Smooth muscle cell (in vitro differentiated cells): ENCODE measurements around the gene PHACTR3. TPM values are rescaled to one million over a fixed set of nuclear protein-coding genes. Genes with fewer than 3 reads are reported as not detected.

ENCODE experiments used
- DNase-seq: peaks from one replicate; lab custom pipeline; 2025; ENCODE audit not compliant: unreplicated experiment; lab: John Stamatoyannopoulos, UW
- H2AFZ ChIP-seq: fragments of 200-600 bp; sonication (generic); 2 replicates; pipeline ENCODE4 v1.6.0; 2016; ENCODE audit warnings: antibody characterized with exemption, low read depth, mild to moderate bottlenecking
- H3F3A ChIP-seq: fragments of 200-600 bp; sonication (generic); 2 replicates; pipeline ENCODE4 v1.6.0; 2017; ENCODE audit warnings: antibody characterized with exemption, low read depth
- H3K27ac ChIP-seq: fragments of 200-600 bp; sonication (generic); 2 replicates; pipeline ENCODE4 v1.5.1; 2016; ENCODE audit warnings: low read depth, mild to moderate bottlenecking
- H3K27me3 ChIP-seq: fragments of 200-600 bp; sonication (generic); 2 replicates; pipeline ENCODE4 v1.6.1; 2016; ENCODE audit warnings: low read depth, mild to moderate bottlenecking
- H3K36me3 ChIP-seq: fragments of 200-600 bp; sonication (generic); 2 replicates; pipeline ENCODE4 v1.5.1; 2016; ENCODE audit warnings: low read depth
- H3K4me1 ChIP-seq: fragments of 200-600 bp; sonication (generic); 2 replicates; pipeline ENCODE4 v1.5.1; 2016; ENCODE audit warnings: low read depth
- H3K4me2 ChIP-seq: fragments of 200-600 bp; sonication (generic); 2 replicates; pipeline ENCODE4 v1.6.0; 2016; ENCODE audit warnings: mild to moderate bottlenecking
- H3K4me3 ChIP-seq: fragments of 200-600 bp; sonication (generic); 2 replicates; pipeline ENCODE4 v1.5.1; 2016; ENCODE audit warnings: mild to moderate bottlenecking
- H3K79me2 ChIP-seq: fragments of 200-600 bp; sonication (generic); 2 replicates; pipeline ENCODE4 v1.6.0; 2016; ENCODE audit warnings: low read depth, mild to moderate bottlenecking
- H3K9ac ChIP-seq: fragments of 200-600 bp; sonication (generic); 2 replicates; pipeline ENCODE4 v1.6.0; 2016; ENCODE audit warnings: low read depth
- H3K9me3 ChIP-seq: fragments of 200-600 bp; sonication (generic); replicated peaks from 2 replicates; pipeline ENCODE4 v1.5.1; 2016; ENCODE audit warnings: low read depth
- H4K20me1 ChIP-seq: fragments of 200-600 bp; sonication (generic); 2 replicates; pipeline ENCODE4 v1.6.0; 2016; ENCODE audit warnings: low read depth
- WGBS: methylation state at CpG from one replicate; pipeline ENCODE4 v1.1.7; 2016; ENCODE audit warnings: low lambda C conversion rate; 5-methylcytosine and 5-hydroxymethylcytosine counted together
- polyA plus RNA-seq: library from polyadenylated mRNA; unstranded; fragments of >200 nt; fragmentation: Nextera tagmentation; extraction: Ambion mirVana; gene quantifications from 2 replicates; pipeline ENCODE4 v1.2.1, GENCODE V29; 2016
- total RNA-seq: library from RNA; depleted of rRNA; stranded (reverse); fragments of >200 nt; gene quantifications from 2 replicates; pipeline ENCODE4 v1.2.3, GENCODE V29; 2014
- TF ChIP-seq, protein P1 (sequence below): fragments of 200-600 bp; sonication (generic); IDR thresholded peaks from 2 replicates; pipeline ENCODE4 v1.5.1; 2017; ENCODE audit warnings: borderline replicate concordance, mild to moderate bottlenecking, antibody characterized with exemption; ENCODE audit not compliant: insufficient read depth, poor library complexity, severe bottlenecking

Gene PHACTR3
- total and polyA plus RNA-seq, 2 experiments from 2014 or later, result 0.76 to 2.6 TPM

DNA sequence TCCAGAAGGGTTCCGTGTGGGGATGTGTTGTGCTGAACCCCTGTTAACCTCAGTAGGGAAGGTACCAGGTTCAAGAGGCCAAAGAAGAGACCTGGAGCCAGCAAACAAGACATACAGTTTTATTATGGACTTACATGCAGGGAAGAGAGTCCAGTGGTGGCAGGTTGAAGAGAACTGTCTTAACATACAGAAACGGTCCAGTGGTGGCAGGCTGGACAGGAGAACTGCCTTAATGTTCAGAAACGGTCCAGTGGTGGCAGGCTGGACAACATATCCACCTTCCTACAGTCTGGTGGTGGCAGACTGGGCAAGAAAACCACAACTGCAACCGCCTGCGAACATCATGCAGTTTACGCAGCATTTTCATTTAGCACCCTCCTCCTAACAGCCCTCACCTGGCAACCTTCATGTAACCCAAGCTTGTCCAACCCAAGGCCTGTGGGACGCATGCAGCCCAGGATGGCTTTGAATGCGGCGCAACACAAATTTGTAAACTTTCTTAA is 75.9 kb downstream of the PHACTR3 start:
- WGBS, result 86% methylated on average over 9 of the region's 9 CpGs
- TF ChIP-seq, protein P1, sequence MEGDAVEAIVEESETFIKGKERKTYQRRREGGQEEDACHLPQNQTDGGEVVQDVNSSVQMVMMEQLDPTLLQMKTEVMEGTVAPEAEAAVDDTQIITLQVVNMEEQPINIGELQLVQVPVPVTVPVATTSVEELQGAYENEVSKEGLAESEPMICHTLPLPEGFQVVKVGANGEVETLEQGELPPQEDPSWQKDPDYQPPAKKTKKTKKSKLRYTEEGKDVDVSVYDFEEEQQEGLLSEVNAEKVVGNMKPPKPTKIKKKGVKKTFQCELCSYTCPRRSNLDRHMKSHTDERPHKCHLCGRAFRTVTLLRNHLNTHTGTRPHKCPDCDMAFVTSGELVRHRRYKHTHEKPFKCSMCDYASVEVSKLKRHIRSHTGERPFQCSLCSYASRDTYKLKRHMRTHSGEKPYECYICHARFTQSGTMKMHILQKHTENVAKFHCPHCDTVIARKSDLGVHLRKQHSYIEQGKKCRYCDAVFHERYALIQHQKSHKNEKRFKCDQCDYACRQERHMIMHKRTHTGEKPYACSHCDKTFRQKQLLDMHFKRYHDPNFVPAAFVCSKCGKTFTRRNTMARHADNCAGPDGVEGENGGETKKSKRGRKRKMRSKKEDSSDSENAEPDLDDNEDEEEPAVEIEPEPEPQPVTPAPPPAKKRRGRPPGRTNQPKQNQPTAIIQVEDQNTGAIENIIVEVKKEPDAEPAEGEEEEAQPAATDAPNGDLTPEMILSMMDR, result no peak
- Histone ChIP-seq H3K36me3 (no peaks in the 10 kb centered on the region), H3K4me3 (no peak overlapping the region), H3K79me2 (no peaks in the 10 kb centered on the region), H3K27me3 (no peaks in the 10 kb centered on the region), H3F3A (no peaks in the 10 kb centered on the region), H4K20me1 (no peaks in the 10 kb centered on the region), H3K9ac (no peak overlapping the region), H3K9me3 (no peaks in the 10 kb centered on the region), H2AFZ (no peak overlapping the region), H3K27ac (no peak overlapping the region), H3K4me1 (no peaks in the 10 kb centered on the region), H3K4me2 (no peak overlapping the region)
- DNase-seq, result no peak

DNA sequence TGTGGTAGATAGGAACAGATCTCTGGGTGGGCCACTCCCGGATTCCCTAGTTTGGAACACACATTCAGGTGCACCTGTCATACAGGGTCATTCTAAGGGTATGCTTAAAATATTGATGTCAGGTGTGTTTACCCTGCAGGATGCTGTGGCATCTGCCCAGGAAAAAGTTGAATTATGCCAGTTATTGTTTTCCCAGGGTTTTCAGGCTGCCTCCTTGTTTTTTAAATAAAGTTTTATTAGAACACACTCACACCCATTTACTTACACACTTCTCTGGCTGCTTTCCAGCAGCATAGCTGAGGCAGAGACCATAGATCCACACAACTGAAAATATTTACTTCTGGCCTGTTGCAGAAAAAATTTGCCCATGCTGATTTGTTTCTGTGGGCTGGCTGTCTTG is 76.5 kb downstream of the PHACTR3 start:
- DNase-seq, result no peak
- H3K27me3 ChIP-seq, result no peaks in the 10 kb centered on the region
- no peaks in the 10 kb centered on the region for H3F3A ChIP-seq
- H3K9ac ChIP-seq, result no peak overlapping the region
- no peak overlapping the region for H3K4me3 ChIP-seq
- H3K27ac ChIP-seq, result no peak overlapping the region
- H3K4me2 ChIP-seq, result no peak overlapping the region
- WGBS, result 65% methylated on average over 1 of the region's 1 CpG
- no peaks in the 10 kb centered on the region for H3K9me3 ChIP-seq
- no peak overlapping the region for H2AFZ ChIP-seq
- no peaks in the 10 kb centered on the region for H3K4me1 ChIP-seq
- H3K79me2 ChIP-seq, result no peaks in the 10 kb centered on the region
- H3K36me3 ChIP-seq, result no peaks in the 10 kb centered on the region
- no peaks in the 10 kb centered on the region for H4K20me1 ChIP-seq
- TF ChIP-seq, protein P1, result no peak

DNA sequence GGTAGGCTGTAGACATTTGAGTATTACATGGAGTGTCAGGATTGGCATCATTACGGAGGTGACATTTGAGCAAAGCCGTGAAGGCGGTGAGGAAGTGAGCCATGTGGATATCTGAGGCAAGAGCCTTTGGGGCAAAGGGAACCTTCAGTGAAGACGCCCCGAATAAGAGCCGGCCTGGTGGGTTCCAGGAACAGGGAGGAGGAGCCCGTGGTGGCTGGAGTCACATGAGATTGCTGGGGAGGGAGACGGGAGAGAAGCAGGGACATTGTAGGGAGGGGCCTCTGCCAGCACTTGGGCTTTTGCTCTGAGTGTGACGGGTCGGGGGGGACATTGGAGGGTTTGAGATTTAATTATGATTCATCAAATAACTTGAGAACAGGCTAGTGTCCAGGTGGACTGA is 78.3 kb downstream of the PHACTR3 start:
- DNase-seq, result no peak
- Histone ChIP-seq H4K20me1 (no peaks in the 10 kb centered on the region), H3K9ac (no peak overlapping the region), H3K9me3 (no peaks in the 10 kb centered on the region), H3K4me1 (no peaks in the 10 kb centered on the region), H3K27me3 (no peaks in the 10 kb centered on the region), H3K79me2 (no peaks in the 10 kb centered on the region), H3F3A (no peaks in the 10 kb centered on the region), H3K4me3 (no peak overlapping the region), H3K36me3 (no peaks in the 10 kb centered on the region), H3K4me2 (no peak overlapping the region), H3K27ac (no peak overlapping the region), H2AFZ (no peak overlapping the region)
- WGBS, result 83% methylated on average over 10 of the region's 10 CpGs
- TF ChIP-seq, protein P1, result no peak

DNA sequence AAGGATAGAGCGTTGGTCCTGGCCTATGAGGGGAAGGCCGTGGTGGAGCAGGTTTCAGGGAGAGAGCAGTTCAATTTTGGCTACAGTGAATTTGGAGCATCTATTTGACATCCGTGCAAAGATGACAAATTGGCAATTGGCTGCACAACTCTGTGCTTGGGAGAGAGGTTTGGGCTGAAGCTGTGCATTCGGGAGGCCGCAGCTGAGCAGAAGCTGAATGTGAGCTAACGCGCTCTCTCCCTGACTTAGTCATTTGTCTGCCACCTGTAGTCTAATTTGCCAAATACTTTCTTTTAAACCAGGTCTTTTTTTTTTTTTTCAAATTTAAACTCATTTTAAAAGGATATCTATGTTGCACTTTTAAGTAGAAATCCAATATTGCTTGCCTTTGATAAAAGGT is 78.8 kb downstream of the PHACTR3 start:
- no peak for DNase-seq
- Histone ChIP-seq H3K9ac (no peak overlapping the region), H4K20me1 (no peaks in the 10 kb centered on the region), H3K4me1 (no peaks in the 10 kb centered on the region), H3K27ac (no peak overlapping the region), H3F3A (no peaks in the 10 kb centered on the region), H3K4me3 (no peak overlapping the region), H2AFZ (no peak overlapping the region), H3K79me2 (no peaks in the 10 kb centered on the region), H3K9me3 (no peaks in the 10 kb centered on the region), H3K36me3 (no peaks in the 10 kb centered on the region), H3K4me2 (no peak overlapping the region), H3K27me3 (no peaks in the 10 kb centered on the region)
- WGBS, result 82% methylated on average over 7 of the region's 7 CpGs
- TF ChIP-seq, protein P1, result no peak
